COLO668 (cell line): ENCODE measurements around the gene BMPR2.
"Not testable (repeated sequence)": the region's sequence is repeated elsewhere in the genome, so short reads cannot be mapped to it uniquely, and the experiment has no call there.

Experiments used
- DNase-seq: peaks from one replicate; lab custom pipeline; 2025; ENCODE audit not compliant: unreplicated experiment; lab: John Stamatoyannopoulos, UW

Gene BMPR2

DNA sequence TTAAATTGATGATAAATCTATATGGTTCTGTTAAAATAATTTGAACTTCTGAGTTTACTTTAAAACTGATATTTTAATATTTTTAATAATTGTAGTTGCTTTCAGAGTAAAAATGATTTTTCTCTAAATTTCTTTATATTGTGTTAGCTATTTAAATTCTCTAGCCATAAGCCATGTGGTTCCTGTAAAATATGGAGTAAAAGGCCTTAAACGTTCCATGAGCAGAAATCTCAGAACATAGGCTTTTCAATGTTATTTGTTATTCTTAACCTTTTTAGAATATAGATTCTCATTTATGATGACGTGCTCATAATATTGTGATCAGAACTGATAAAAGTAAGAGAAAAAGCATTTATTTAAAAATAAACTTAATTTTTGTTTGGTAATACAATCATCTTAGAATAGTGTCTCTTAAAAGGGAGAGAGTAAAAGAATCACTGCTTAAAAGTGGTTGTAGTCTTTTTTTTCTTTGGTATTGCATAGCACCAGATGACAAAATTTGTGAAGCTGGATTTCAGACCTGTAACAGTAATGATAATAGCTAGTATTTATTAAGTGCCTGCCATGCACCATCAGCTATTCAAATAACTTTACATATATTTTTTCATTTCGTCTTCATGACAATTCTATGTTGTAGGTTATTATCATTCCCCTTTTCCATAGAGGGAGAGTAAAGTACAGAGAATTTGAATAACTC lies 2.7 kb downstream of the BMPR2 start:
- no peak for DNase-seq

DNA sequence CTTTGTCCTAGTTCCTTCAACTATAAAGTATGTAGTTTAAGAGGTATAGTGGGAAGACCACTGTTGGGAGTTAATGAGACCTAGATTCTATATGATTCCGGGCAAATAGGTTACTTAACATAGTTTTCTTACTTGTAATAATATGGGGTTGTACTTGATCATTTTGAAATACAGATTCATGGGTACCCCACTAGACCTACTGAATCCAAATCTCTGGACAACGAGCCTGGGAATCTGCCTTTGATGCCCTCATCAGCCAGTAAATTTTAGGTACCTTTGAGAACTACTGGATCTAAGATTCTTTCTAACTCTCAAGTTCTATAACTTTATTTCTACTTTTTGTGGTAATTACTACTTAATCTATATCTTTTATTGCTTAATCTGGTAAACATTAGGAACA lies 6.6 kb downstream of the BMPR2 start:
- no peak for DNase-seq

DNA sequence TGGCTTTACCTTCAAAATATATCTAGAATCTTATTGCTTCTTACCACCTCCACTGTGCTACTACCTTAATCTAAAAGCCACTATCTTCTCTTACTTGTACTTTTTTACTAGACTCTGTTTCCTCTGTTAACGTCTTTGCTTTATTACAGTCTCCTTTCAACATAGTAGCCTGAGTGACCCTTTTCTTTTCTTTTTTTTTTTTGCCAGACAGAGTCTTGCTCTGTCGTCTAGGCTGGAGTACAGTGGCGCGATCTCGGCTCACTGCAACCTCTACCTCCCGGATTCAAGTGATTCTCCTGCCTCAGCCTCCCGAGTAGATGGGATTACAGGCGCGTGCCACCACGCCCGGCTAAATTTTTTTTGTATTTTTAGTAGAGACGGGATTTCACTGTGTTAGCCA lies 10.4 kb downstream of the BMPR2 start:
- DNase-seq = not testable (repeated sequence)

DNA sequence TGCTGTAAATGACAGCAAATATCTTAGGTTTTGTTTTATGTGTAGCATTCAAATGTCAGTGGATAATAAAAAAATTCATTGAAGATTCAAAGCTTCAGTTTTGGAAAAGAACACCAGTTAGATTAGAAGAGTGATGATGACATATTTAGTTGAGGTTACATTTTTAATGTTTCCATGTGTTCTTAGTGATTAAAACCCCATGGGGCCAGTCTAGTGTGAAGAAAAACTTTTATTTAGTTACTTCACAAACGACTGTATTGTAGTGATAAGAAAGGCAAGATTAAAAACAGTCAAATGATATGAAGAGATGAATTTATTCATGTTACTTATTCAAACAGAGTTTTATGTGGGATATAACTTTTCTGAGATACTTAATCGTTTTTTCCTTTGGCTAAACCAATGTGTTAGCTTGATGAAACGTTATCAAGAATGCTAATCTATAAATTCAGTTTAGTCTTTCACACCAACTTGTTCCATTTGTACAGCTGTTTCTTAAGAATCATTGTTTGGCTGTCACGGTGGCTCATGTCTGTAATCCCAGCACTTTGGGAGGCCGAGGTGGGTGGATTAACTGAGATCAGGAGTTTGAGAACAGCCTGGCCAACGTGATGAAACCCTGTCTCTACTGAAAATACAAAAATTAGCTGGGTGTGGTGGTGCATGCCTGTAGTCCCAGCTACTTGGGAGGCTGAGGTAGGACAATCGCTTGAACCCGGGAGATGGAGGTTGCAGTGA lies 11.6 kb downstream of the BMPR2 start:
- no peak for DNase-seq

DNA sequence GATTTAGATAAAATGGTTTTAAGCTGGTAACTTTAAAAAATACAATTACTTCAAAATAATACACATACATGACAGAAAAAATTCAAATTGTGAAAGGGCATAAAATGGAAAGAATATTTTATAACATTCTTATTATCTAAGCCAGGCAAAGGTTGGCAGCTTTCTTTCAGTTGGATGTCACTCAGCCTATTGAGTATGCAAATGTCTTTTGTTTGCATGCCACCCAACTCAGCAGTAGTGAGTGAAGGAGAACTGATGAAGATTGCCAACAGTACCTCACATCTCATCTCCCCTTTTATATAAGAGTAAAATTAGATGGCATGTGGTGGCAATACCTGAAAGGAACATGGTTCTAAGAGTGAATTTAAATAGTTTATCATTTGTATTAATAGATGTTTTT lies 24.8 kb downstream of the BMPR2 start:
- no peak for DNase-seq

GRCh38 chr2:202405798-202406197 lies 29.7 kb downstream of the BMPR2 start:
- DNase-seq = no peak

GRCh38 chr2:202406445-202406978 lies 30.4 kb downstream of the BMPR2 start:
- DNase-seq = no peak

DNA sequence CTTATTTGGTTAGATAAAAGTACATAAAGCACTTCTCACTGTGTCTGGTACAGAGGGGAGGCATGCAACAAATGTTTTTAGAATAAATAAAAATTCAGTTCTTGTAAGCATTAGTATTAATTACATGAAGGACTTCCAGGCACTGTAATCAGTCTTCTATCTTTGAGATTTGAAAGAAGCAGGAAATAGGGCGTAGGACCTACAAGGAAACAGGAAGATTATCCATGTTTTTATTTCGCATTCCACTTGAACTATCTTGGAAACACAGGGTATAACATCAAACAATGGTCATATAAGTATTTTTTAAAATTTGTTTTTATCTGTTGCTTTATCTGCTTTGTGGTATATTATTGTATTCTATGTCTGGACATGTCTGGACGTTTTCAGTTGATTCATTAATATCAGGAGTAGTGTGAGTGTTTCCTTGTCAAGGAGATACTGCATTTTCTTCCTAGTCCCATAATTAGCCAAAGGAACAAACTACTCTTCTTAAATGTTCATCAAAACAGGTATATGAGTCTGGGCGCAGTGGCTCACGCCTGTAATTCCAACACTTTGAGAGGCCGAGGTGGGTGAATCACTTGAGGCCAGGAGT lies 32.5 kb downstream of the BMPR2 start:
- no peak for DNase-seq

DNA sequence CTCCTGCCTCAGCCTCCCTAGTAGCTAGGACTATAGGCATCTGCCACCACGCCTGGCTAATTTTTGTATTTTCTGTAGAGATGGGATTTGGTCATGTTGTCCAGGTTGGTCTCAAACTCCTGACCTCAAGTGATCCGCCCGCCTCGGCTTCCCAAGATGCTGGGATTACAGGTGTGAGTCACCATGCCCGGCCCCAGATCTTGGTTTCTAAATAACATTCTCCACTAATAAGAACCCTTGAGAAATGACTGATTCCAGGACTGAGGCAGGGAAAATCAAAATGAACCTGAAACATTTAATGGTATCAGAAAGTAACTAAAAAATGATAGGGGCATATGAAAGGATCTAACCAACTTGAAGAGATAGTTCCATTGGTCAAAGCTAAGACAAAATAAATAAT lies 34.0 kb downstream of the BMPR2 start:
- no peak for DNase-seq

DNA sequence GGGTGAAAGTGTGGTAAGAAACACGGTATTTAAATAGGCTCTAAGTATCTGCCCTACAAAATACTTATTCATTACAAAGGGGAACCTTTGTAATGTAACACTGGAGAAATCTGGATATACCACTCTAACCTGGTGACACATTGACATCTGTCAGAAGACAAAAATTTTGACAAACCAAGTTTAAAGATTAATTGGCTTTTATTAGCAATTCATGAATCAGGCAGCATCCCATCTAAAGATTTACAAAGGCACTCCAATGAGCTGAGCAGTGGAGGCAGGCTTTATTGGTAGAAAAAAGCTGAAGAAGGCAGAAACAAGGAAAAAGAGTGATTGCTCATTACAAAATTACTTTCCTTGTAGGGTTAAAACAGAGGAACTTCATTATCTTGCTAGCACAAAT lies 35.0 kb downstream of the BMPR2 start:
- no peak for DNase-seq

DNA sequence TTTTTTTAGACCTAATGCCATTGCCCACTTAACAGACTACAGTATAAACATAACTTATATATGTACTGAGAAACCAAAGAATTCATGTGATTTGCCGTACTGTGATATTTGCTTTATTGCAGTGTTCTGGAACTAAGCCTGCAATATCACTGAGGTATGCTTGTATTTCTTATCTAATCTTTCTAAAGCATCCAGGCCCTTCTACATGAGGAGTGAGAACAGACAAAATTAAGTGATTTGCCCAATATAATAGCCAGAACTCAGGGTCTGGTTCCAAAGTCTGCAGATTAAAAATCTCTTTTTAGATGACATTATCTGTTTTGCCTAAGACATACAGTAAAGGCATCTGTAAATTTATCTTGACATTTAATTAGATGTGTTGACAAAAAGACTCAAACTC lies 41.9 kb downstream of the BMPR2 start:
- DNase-seq = no peak

- no peak for DNase-seq
Measured at GRCh38 chr2:202418511-202418910, 42.4 kb downstream of the BMPR2 start.

GRCh38 chr2:202423139-202423538 lies 47.0 kb downstream of the BMPR2 start:
- no peak for DNase-seq

DNA sequence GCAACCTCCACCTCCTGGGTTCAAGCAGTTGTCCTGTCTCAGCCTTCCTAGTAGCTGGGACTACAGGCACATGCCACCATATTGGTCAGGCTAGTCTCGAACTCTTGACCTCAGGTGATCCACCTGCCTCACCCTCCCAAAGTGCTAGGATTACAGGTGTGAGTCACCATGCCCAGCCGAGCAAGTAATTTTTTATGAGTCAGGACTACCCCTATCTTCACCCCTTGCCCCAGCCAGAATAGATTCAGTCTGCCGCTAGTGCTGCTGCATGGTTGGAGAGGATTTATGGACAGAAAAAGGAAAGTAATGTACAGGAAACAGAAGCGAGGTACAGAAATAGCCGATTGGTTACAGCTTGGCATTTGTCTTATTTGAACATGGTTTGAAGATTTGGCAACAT lies 48.9 kb downstream of the BMPR2 start:
- no peak for DNase-seq

DNA sequence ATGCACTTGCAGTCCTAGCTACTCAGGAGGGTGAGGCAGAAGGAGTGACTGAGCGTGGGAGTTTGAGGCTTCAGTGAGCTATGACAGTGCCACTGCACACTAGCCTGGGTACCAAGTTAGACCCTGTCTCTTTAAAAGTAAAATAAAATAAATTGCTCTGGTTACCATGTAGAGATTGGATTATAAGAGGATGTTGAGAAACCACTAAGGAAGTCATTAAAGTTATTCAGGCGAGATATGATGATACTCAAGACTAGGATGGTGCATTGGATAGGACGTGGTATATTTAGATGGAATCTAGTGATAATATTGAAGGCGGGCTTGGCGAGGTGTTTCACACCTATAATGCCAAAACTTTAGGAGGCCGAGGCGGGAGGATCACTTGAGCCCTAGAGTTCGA lies 50.6 kb downstream of the BMPR2 start:
- DNase-seq = no peak

DNA sequence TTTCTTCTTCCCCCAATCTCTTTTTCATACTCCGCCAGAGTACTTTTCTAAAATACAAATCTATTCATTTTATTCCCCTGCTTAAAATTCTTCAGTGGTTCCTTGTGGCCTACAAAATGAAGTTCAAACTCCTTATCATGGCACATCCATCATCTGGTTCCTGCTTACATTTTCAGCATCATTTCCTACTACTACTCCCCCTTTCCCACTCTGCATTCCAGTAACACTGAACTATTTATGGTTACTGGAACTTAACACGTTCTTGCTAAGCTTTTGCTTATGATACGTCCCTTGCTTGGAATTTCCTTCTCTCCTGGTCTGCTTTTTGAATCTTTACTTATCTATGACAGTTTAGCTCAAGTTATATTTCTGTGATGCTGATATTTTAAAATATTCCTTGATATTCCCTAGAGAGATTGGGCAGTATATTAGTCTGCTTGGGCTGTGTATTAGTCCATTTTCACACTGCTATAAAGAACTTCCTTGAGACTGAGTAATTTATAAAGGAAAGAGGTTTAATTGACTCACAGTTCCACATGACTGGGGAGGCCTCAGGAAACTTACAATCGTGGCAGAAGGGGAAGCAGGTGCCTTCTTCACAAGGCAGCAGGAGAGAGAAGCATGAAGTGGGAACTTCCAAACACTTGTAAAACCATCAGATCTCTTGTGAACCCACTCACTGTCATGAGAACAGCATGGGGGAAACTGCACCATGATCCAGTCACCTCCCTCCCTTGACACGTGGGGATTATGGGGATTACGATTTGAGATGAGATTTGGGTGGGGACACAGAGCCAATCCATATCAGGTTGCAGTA lies 53.2 kb downstream of the BMPR2 start:
- no peak for DNase-seq

GRCh38 chr2:202432776-202433175 lies 56.6 kb downstream of the BMPR2 start:
- DNase-seq = no peak

DNA sequence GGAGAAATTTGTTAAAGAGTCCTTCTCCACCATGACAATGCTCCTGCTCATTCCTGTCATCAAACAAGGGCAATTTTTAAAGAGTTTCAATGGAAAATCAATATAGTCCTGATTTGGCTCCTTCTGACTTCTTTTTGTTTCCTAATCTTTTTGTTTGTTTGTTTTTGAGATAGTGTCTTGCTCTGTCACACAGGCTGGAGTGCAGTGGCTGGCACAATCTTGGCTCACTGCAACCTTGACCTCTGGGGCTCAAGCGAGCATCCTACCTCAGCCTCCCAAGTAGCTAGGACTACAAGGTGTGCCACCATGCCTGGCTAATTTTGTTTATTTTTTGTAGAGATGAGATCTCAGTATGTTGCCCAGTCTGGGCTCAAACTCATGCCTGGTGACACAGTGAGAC lies 58.3 kb downstream of the BMPR2 start:
- no peak for DNase-seq

DNA sequence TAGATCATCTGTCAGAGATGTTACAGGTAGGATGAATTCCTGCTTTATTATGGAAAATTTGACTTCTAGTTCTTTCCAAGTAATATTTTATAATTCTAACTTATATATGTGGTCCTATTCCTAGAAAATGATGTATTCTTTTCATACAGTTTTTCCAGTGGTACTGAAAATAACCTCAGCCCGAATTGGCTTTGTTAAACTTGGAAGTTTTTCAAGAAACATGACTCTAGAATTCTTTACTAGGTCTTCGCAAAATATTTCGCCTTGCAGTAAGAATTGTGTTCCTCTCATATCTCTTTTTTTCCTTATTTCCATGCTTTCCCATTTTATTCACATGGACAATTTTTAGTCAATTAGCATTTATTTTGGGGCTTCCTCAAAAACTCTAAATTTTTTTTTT lies 60.5 kb downstream of the BMPR2 start:
- no peak for DNase-seq

- not testable (repeated sequence) for DNase-seq
Measured at GRCh38 chr2:202440117-202440516, 64.0 kb downstream of the BMPR2 start.

DNA sequence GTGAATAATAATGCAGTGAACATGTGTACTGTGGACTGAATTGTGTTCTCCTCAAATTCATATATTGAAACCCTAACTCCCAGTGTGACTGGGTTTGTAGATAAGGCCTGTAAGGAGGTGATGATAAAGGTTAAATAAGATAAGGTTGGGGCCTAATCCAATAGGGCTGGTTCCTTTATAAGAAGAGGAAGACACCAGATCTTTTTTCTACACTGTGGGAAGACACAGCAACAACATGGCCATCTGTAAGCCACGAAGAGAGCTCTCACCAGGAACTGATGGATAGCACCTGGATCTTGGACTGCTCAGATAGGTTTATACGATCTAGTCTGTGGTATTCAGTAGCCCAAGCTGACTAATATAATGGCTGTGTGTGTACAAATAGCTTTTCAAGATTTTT lies 66.8 kb downstream of the BMPR2 start:
- no peak for DNase-seq
